Measurements from ENCODE around the gene BMP7. TPM values are rescaled to one million over a fixed set of nuclear protein-coding genes. Genes with fewer than 3 reads are reported as not detected.

BMP7 gene
- total and polyA plus RNA-seq, 2 experiments from 2014 or later: 15.9 to 22.8 TPM

GRCh38 chr20:57130160-57130772 is 136.2 kb downstream of the BMP7 start:
- H3K4me1 Mint-ChIP-seq: peaks cover 10% of the 10 kb centered on the region
- ATAC-seq: no peak
- Histone ChIP-seq H3K4me2 (no peak overlapping the region), H3F3A (replicated peaks; ENCODE audit: low read depth) (no peaks in the 10 kb centered on the region), H3K4me1 (ENCODE audit: insufficient read depth) (no peaks in the 10 kb centered on the region; the same call in 1 of the 2 replicates), H3K27me3 (ENCODE audit: insufficient read depth) (no peaks in the 10 kb centered on the region), H3K36me3 (ENCODE audit: insufficient read depth) (no peaks in the 10 kb centered on the region), H3K27ac (ENCODE audit: low read depth) (no peak overlapping the region), H2AFZ (no peak overlapping the region), H3K79me2 (replicated peaks; ENCODE audit: insufficient read depth) (no peaks in the 10 kb centered on the region), H4K20me1 (replicated peaks; ENCODE audit: insufficient read depth) (no peaks in the 10 kb centered on the region), H3K4me3 (no peak overlapping the region), H3K9me2 (ENCODE audit: insufficient read depth) (no peaks in the 10 kb centered on the region; the same call in 1 of the 2 replicates)
- DNase-seq (ENCODE audit: low spot score): no peak
- H3K27me3 Mint-ChIP-seq (ENCODE audit: insufficient read depth, low read depth, poor library complexity): peaks cover 14% of the 10 kb centered on the region
- H3K9me3 Mint-ChIP-seq: peaks cover 2% of the 10 kb centered on the region; the same call in 2 of the 3 replicates
- TF ChIP-seq EZH2phosphoT487 (IDR thresholded peaks at IDR 0.05; ENCODE audit: unreplicated experiment): no peak
- TF ChIP-seq ETS1 (IDR thresholded peaks at IDR 0.05): no peak
- TF ChIP-seq ZNF114 (CRISPR knock-in tag; IDR thresholded peaks at IDR 0.05): no peak
- TF ChIP-seq ZNF462 (CRISPR knock-in tag; IDR thresholded peaks at IDR 0.05): no peak
- no peak for TF ChIP-seq EZH2 (IDR thresholded peaks at IDR 0.05; ENCODE audit: low read depth, unreplicated experiment)
- TF ChIP-seq ZNF331 (CRISPR knock-in tag; IDR thresholded peaks at IDR 0.05; ENCODE audit: low read depth): no peak
- no peak for TF ChIP-seq POLR2AphosphoS5 (IDR thresholded peaks at IDR 0.05; ENCODE audit: low read depth)
- TF ChIP-seq NANOG (IDR thresholded peaks at IDR 0.05; ENCODE audit: borderline replicate concordance): no peak
- TF ChIP-seq REST (IDR thresholded peaks at IDR 0.05; ENCODE audit: unreplicated experiment): no peak
- TF ChIP-seq STAT1 (IDR thresholded peaks at IDR 0.05; ENCODE audit: unreplicated experiment): no peak
- no peak for TF ChIP-seq CTCF (conservative IDR thresholded peaks at IDR 0.05; ENCODE audit: low read depth in 2 of 2)
- TF ChIP-seq CREB1 (CRISPR knock-in tag; IDR thresholded peaks at IDR 0.05; ENCODE audit: low read depth): no peak
- no peak for TF ChIP-seq JUNB (IDR thresholded peaks at IDR 0.05; ENCODE audit: unreplicated experiment)
- H3K27ac Mint-ChIP-seq: no peak overlapping the region
- H3K4me3 Mint-ChIP-seq: no peak overlapping the region
- no peaks in the 10 kb centered on the region for H3K36me3 Mint-ChIP-seq (ENCODE audit: low read depth)

All from GM23338 (cell line).